Hematopoietic multipotent progenitor cell treated with erythropoietin and hydrocortisone succinate and interleukin-3 and kit ligand, for 6 days (in vitro differentiated cells): ENCODE measurements around the gene PMEL.
"Not testable (repeated sequence)": the region's sequence is repeated elsewhere in the genome, so short reads cannot be mapped to it uniquely, and the experiment has no call there.

Experiments used
- DNase-seq: peaks from one replicate; pipeline ENCODE4 v3.0.0-alpha.2; 2015

Gene PMEL

DNA sequence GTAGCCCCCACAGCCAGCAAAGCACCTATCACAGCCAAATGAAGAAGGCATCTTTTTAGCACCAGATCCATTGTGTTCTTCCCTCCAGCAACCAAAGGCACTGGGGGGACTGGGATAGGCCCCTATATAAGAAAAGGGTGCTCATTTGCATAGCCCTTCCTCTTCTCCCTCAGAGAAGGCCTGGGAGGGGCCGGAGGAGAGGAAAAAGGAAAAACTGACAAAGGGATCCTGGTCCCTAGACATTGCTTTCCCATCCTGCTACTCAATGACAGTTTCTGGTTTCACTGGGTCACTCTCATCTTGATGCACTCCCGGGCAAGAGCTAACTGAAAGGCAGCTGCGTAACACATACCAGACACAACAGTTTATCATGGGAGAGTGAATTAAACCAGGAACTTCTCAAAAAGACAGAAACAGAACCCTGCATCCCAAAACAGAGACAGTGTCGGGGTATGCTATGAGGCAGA is at the start of gene PMEL:
PMEL (minus strand) TSS at position 102 of the 467 bp plus-strand sequence; CDS start at position 71, 31 bp downstream.
- peak; percentile 26 for DNase-seq

GRCh38 chr12:56014205-56014604 is 48.4 kb upstream of the PMEL start:
- no peak for DNase-seq

DNA sequence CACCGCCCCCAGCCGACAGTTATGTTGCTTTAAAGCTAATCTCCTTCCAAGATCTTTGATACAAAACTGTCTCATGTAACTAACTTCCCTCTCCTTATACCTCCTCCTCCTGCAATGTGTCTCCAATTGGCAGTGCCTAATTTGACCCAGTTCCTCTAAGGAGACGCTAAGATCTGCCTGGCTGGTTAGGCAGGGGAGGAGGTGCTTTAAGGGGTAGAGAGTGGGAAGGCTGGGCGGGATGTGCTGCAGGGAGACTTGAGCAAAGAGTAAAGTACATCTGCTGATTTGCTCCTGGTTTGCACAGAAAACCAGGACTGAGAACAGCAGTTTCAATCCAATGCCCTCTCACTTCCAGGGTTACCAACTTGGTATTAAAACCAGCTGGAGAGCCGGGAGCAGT is 47.6 kb upstream of the PMEL start:
- DNase-seq = no peak

GRCh38 chr12:56011509-56012090 is 45.8 kb upstream of the PMEL start:
- DNase-seq = no peak

- peak; percentile 44 for DNase-seq
These were observed 44.3 kb upstream of the PMEL start for GRCh38 chr12:56010111-56010570.

DNA sequence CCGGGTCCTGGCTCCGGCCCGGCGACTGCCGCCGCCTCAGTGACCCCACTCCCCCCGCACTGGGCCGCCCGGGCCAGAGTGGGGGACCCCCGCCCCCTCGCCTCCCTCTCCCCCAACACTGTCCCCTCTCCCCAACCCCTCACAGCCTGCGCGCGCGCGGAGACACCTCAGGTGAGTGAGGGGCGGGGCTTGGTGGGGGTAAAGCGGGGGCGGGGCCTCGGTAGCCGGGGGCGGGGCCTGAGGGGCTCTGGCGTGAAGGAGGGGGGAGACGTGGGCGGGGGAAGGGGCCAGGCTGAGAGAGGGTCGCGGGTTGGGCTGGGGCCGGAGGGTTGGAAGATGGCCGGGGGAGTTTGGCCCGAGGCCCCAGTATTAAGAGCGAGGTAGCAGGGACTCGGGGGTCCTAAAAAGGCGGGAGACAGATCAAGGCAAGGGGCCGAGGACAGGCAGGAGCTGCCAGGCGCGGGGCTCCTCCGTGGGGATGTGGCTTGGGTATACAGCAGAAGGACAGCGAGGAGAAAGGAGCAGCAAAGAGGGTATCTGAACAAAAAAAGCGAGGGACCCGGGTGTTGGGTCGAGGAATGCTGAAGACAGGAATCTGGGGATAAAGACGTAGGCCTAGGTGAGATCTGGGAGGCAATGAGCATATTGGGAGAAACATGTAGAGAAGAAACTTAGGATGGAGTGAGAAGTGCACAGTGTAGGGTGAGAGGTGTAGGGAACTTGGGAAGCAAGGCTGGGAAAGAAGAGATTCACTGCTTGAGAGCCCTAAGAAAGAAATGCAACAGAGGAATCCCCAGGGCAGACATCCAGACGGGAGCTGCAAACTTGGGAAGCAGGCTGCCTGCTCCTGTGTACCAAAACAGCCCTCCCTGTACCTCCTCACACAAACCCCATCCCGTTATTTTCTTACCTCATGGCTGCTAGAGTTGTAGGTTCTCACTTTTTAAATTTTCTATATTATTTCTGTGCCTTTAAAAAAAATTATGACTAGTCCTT is 42.0 kb upstream of the PMEL start:
- DNase-seq = peak; percentile 65

DNA sequence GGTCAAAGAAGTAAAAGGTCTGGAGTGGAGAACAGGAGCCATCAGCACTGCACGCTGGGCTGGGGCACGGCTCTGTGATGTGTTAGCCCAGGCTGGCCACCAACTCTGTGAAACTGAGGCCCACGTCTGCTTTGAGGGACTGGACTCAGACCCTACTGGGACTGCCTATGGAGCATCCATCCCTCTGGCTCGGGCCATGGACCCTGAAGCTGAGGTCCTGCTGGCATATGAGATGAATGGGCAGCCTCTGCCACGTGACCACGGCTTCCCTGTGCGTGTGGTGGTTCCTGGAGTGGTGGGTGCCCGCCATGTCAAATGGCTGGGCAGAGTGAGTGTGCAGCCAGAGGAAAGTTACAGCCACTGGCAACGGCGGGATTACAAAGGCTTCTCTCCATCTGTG is 38.4 kb upstream of the PMEL start:
- no peak for DNase-seq

- DNase-seq = not testable (repeated sequence)
These were observed 37.5 kb upstream of the PMEL start for GRCh38 chr12:56003376-56003775.

DNA sequence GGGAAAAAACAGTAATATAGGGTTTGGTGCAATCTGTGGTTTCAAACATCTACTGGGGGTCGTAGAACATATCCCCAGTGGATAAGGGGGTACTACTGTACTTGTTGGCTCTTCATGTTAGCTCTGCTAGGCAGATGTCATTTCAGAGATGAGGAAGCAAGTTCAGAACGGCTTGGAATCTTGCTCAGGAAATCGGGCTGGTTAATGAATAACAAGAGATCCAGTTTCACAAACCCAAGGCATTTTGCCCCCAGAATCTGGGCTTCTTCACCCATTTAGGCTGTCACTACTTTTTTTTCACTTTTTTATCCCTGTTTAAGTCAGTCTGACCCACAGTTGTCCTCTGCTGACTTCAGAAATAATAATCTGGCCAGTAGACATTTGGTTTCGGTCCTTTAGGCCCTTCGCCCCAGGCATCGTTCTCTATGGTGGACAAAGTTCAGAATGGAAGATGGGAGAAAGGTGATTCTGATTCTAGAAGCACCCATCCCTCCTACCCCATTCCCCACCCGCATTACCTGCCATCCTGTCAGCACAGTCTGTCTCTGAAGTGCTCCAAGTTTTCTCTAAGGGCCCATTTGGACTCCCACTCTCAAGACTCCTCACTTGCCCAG is 35.8 kb upstream of the PMEL start:
- DNase-seq = no peak

GRCh38 chr12:55999999-56000540 is 34.2 kb upstream of the PMEL start:
- DNase-seq = not testable (repeated sequence)

DNA sequence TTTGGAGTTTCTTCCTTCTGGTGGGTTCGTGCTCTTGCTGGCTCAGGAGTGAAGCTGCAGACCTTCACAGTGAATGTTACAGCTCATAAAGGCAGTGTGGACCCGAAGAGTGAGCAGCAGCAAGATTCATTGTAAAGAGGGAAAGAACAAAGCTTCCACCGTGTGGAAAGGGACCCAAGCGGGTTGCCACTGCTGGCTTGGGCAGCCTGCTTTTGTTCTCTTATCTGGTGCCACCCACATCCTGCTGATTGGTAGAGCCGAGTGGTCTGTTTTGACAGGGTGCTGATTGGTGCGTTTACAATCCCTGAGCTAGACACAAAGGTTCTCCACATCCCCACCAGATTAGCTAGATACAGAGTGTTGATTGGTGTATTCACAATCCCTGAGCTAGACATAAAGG is 33.7 kb upstream of the PMEL start:
- DNase-seq = peak; percentile 41

DNA sequence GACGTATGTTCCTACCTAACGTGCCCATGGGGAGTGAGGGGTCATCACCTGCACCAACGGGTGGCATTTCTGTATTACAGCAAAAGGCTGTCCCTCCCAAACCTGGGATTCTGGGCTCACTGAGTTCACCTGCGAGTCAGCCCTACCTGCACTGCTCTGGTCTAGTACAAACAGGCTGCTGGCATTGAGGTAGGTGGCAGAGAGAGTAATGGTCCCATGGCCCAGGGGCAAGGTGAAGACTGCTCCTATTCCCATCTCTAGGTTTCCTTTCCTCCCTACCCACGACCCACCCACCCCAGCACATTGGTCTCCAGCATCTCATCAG is 31.7 kb upstream of the PMEL start:
- DNase-seq = no peak

GRCh38 chr12:55996715-55997534 is 31.1 kb upstream of the PMEL start, which contains the start of gene SUOX:
Gene SUOX (plus strand): TSS chr12:55997276. CDS start chr12:56002222, 4,946 bp downstream.
- DNase-seq = peak; percentile 98

GRCh38 chr12:55996201-55996714 is 30.4 kb upstream of the PMEL start:
- peak; percentile 90 for DNase-seq

DNA sequence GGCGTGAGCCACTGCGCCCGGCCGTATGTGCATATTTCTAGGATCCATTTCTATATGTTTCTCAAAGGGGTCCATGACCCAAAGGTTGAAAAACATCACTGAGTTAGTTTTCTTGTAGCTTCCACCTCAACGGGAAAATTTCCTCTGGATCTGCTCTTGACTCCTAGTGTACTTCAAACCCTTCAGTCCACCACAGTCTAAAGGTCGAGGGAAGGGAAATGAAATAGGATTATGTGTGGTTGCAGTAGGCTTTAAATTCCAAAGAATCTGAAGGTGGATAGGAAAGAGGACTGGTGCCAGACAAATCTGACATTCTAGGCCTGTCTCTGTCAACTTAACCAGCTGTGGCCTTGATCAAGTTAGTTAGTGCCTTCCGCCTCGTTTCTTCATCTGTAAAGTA is 29.5 kb upstream of the PMEL start:
- no peak for DNase-seq

DNA sequence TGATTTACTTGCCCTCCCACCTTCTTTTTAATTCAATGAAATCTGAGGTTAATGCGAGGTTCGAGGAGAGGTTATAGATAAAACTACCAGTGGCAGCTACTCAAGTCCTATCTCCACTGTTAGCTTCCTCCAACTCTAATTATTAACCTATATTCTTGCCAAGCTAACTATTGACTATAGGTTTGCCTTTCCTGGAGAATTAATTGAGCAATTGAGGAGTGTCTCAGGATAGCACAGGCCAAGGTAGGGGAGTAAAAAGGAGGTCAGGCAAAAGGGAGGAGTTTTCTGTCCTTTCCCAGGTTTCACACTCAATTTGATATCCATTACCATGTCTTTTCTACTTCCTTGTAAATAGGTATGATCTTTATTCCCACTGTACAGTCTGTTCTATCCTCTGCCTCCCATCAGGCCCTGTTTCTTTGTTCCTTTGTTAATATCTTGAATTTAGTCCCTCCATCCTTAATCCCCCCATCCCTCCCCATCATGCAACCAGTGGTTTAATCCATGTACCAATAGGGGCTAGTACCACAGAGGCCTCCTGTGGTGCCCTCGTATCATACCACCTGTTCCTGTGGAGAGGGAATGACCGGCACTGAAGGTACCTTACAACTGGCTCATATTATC is 27.5 kb upstream of the PMEL start:
- DNase-seq = no peak

GRCh38 chr12:55991110-55991509 is 25.3 kb upstream of the PMEL start:
- no peak for DNase-seq

GRCh38 chr12:55985976-55986375 is 20.1 kb upstream of the PMEL start:
- DNase-seq = not testable (repeated sequence)

GRCh38 chr12:55985341-55985740 is 19.5 kb upstream of the PMEL start:
- DNase-seq = no peak

GRCh38 chr12:55984861-55985260 is 19.0 kb upstream of the PMEL start:
- no peak for DNase-seq

DNA sequence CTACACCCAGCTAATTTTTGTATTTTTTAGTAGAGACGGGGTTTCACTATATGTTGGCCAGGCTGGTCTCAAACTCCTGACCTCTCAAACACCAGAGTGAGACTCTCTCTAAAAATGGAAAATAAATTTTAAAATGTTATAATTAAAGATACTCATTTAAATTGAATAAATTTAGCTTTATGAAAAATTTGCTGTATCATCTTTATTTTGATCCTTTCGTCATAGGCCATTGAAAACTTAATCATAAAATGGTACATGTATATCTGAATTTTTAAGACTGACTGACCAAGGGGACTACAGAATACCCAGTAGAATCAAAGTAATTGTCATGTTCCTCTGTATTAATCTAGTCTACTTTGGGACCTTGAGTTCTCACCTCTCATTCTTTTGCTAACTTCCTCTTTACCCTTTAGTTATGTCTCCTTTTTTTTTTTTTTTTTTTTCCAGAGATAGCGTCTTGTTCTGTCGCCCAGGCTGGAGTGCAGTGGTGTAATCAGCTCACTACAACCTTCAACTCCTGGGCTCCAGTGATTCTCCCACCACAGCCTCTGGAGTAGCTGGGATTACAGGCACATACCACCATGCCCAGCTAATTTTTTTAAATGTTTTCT is 17.5 kb upstream of the PMEL start:
- DNase-seq = peak; percentile 59
